KMS-11 (cell line): ENCODE measurements around the gene TBC1D4.

Experiments used
- H2AFZ ChIP-seq: fragments of 200-600 bp; sonication (generic); 2 replicates; pipeline ENCODE4 v1.6.1; 2016; ENCODE audit warnings: antibody characterized with exemption, mixed run types, low read depth
- H3K27ac ChIP-seq: fragments of 200-600 bp; sonication (generic); 2 replicates; pipeline ENCODE4 v1.6.1; 2016; ENCODE audit warnings: mild to moderate bottlenecking, mixed run types
- H3K27me3 ChIP-seq: fragments of 200-600 bp; sonication (generic); 2 replicates; pipeline ENCODE4 v1.6.1; 2017; ENCODE audit warnings: mild to moderate bottlenecking, low read depth, mixed run types, moderate library complexity; ENCODE audit not compliant: insufficient read depth
- H3K36me3 ChIP-seq: fragments of 200-600 bp; sonication (generic); 2 replicates; pipeline ENCODE4 v1.6.1; 2017; ENCODE audit warnings: mild to moderate bottlenecking, mixed run types; ENCODE audit not compliant: insufficient read depth
- H3K4me1 ChIP-seq: fragments of 200-600 bp; sonication (generic); 2 replicates; pipeline ENCODE4 v1.6.1; 2016; ENCODE audit warnings: mild to moderate bottlenecking, low read depth, mixed run types; ENCODE audit not compliant: poor library complexity, severe bottlenecking
- H3K4me2 ChIP-seq: fragments of 200-600 bp; sonication (generic); 2 replicates; pipeline ENCODE4 v1.7.0; 2016; ENCODE audit warnings: mild to moderate bottlenecking, mixed run types
- H3K4me3 ChIP-seq: fragments of 200-600 bp; sonication (generic); IDR thresholded peaks from 2 replicates; pipeline ENCODE4 v1.6.1; 2017; ENCODE audit warnings: low read depth, low read length, mixed read lengths; ENCODE audit not compliant: insufficient read depth
- H3K79me2 ChIP-seq: fragments of 200-600 bp; sonication (generic); 2 replicates; pipeline ENCODE4 v1.6.1; 2016; ENCODE audit warnings: low read depth, mixed run types; ENCODE audit not compliant: insufficient read depth
- H3K9ac ChIP-seq: fragments of 200-600 bp; sonication (generic); 2 replicates; pipeline ENCODE4 v1.6.1; 2016; ENCODE audit warnings: mild to moderate bottlenecking, mixed run types
- H4K20me1 ChIP-seq: fragments of 200-600 bp; sonication (generic); 2 replicates; pipeline ENCODE4 v1.6.1; 2016; ENCODE audit warnings: mild to moderate bottlenecking, mixed run types; ENCODE audit not compliant: insufficient read depth
- CTCF ChIP-seq: fragments of 200-600 bp; sonication (generic); conservative IDR thresholded peaks from 2 replicates; pipeline ENCODE4 v1.6.1; 2017; ENCODE audit warnings: low read depth, mild to moderate bottlenecking, antibody characterized with exemption, low read length, moderate library complexity, mixed read lengths

TBC1D4 gene

GRCh38 chr13:75415694-75416093 is 66.3 kb downstream of the TBC1D4 start:
- Histone ChIP-seq H2AFZ (no peak overlapping the region), H3K4me2 (no peak overlapping the region), H3K9ac (no peak overlapping the region), H3K36me3 (no peaks in the 10 kb centered on the region), H3K27ac (no peak overlapping the region), H3K79me2 (no peaks in the 10 kb centered on the region), H3K4me3 (no peak overlapping the region), H4K20me1 (no peaks in the 10 kb centered on the region), H3K27me3 (no peaks in the 10 kb centered on the region), H3K4me1 (no peaks in the 10 kb centered on the region)
- TF ChIP-seq CTCF = no peak

GRCh38 chr13:75415171-75415570 is 66.8 kb downstream of the TBC1D4 start:
- Histone ChIP-seq H3K4me3 (no peak overlapping the region), H2AFZ (no peak overlapping the region), H4K20me1 (no peaks in the 10 kb centered on the region), H3K27me3 (no peaks in the 10 kb centered on the region), H3K36me3 (no peaks in the 10 kb centered on the region), H3K4me2 (no peak overlapping the region), H3K27ac (no peak overlapping the region), H3K4me1 (no peaks in the 10 kb centered on the region), H3K9ac (no peak overlapping the region), H3K79me2 (no peaks in the 10 kb centered on the region)
- no peak for TF ChIP-seq CTCF

GRCh38 chr13:75414036-75414827 is 67.7 kb downstream of the TBC1D4 start:
- H3K4me2 ChIP-seq = no peak overlapping the region
- no peaks in the 10 kb centered on the region for H3K27me3 ChIP-seq
- no peaks in the 10 kb centered on the region for H3K4me1 ChIP-seq
- no peaks in the 10 kb centered on the region for H4K20me1 ChIP-seq
- H2AFZ ChIP-seq = no peak overlapping the region
- no peak overlapping the region for H3K27ac ChIP-seq
- no peak overlapping the region for H3K4me3 ChIP-seq
- no peaks in the 10 kb centered on the region for H3K79me2 ChIP-seq
- no peak for TF ChIP-seq CTCF
- H3K9ac ChIP-seq = no peak overlapping the region
- H3K36me3 ChIP-seq = no peaks in the 10 kb centered on the region

GRCh38 chr13:75411924-75412537 is 69.9 kb downstream of the TBC1D4 start:
- Histone ChIP-seq H3K79me2 (no peaks in the 10 kb centered on the region), H4K20me1 (no peaks in the 10 kb centered on the region), H3K36me3 (no peaks in the 10 kb centered on the region), H2AFZ (no peak overlapping the region), H3K27ac (no peak overlapping the region), H3K4me2 (no peak overlapping the region), H3K27me3 (no peaks in the 10 kb centered on the region), H3K9ac (no peak overlapping the region), H3K4me1 (no peaks in the 10 kb centered on the region), H3K4me3 (no peak overlapping the region)
- TF ChIP-seq CTCF = no peak
